HepG2 (cell line): ENCODE measurements around the gene HSD17B2. TPM values are rescaled to one million over a fixed set of nuclear protein-coding genes. Genes with fewer than 3 reads are reported as not detected.

Experiments used
- BRF2 ChIP-seq: sonication (generic); formaldehyde crosslinking; IDR thresholded peaks from 2 replicates; pipeline ENCODE4 v1.8.1; 2022; ENCODE audit warnings: mild to moderate bottlenecking, missing genetic modification reagents
- CHCHD3 ChIP-seq: sonication (generic); formaldehyde crosslinking; IDR thresholded peaks from 2 replicates; pipeline ENCODE4 v1.8.0; 2022; ENCODE audit warnings: mild to moderate bottlenecking, missing genetic modification reagents, moderate library complexity
- EZH2 ChIP-seq: conservative IDR thresholded peaks from 2 replicates; pipeline ENCODE4 v1.6.1; 2012; ENCODE audit warnings: mild to moderate bottlenecking, low read depth, low read length, moderate library complexity
- FOXC1 ChIP-seq: sonication (generic); formaldehyde crosslinking; IDR thresholded peaks from 2 replicates; pipeline ENCODE4 v1.8.0; 2022; ENCODE audit warnings: mild to moderate bottlenecking, missing genetic modification reagents, borderline replicate concordance
- NFKB2 ChIP-seq: sonication (generic); formaldehyde crosslinking; IDR thresholded peaks from 2 replicates; pipeline ENCODE4 v1.4.0; 2020; ENCODE audit warnings: missing genetic modification reagents, borderline replicate concordance
- PRDM10 ChIP-seq: sonication (generic); formaldehyde crosslinking; IDR thresholded peaks from 2 replicates; pipeline ENCODE4 v1.4.0; 2020; ENCODE audit warnings: low read depth, missing genetic modification reagents
- RBM39 ChIP-seq: fragments of 200-400 bp; formaldehyde crosslinking; IDR thresholded peaks from one replicate; pipeline ENCODE4 v1.6.1; 2018; ENCODE audit warnings: antibody characterized with exemption, mild to moderate bottlenecking, low read depth, low read length; ENCODE audit not compliant: poor library complexity, severe bottlenecking
- RELA ChIP-seq: sonication (generic); formaldehyde crosslinking; IDR thresholded peaks from 2 replicates; pipeline ENCODE4 v1.4.0; 2020; ENCODE audit warnings: missing genetic modification reagents
- SP1 ChIP-seq, 2 experiments: fragments of 450-650 bp in 1 of 2; sonication (generic) in 1 of 2; formaldehyde crosslinking in 1 of 2; IDR thresholded peaks; 2 replicates each; pipeline versions ENCODE4 v1.4.0 to v1.6.1; 2016 to 2020; ENCODE audit warnings: missing genetic modification reagents in 1 of 2
- SRY ChIP-seq: sonication (generic); formaldehyde crosslinking; IDR thresholded peaks from 2 replicates; pipeline ENCODE4 v1.8.0; 2022; ENCODE audit warnings: mild to moderate bottlenecking, missing genetic modification reagents
- TBX2 ChIP-seq: sonication (generic); formaldehyde crosslinking; IDR thresholded peaks from 2 replicates; pipeline ENCODE4 v1.5.0; 2020; ENCODE audit warnings: missing genetic modification reagents, mild to moderate bottlenecking, borderline replicate concordance
- ZBTB20 ChIP-seq: sonication (generic); formaldehyde crosslinking; IDR thresholded peaks from 2 replicates; pipeline ENCODE4 v1.8.1; 2023; ENCODE audit warnings: missing genetic modification reagents, low read depth, mild to moderate bottlenecking, borderline replicate concordance
- ZNF562 ChIP-seq: sonication (generic); formaldehyde crosslinking; IDR thresholded peaks from 2 replicates; pipeline ENCODE4 v1.8.0; 2022; ENCODE audit warnings: missing genetic modification reagents, borderline replicate concordance
- ZNF777 ChIP-seq: sonication (generic); formaldehyde crosslinking; IDR thresholded peaks from 2 replicates; pipeline ENCODE4 v1.4.0; 2020; ENCODE audit warnings: missing genetic modification reagents
- polyA plus RNA-seq, 8 experiments: library from polyadenylated mRNA; depleted of rRNA in 3 of 8; stranded (reverse) in 7 of 8; unstranded in 1 of 8; fragments of >200 nt; fragmentation: Illumina TruSeq in 4 of 8; extraction: Trizol in 4 of 8; gene quantifications; 2 replicates each; pipeline versions ENCODE4 v1.2.1 to v1.2.3, GENCODE V29; 2011 to 2016; ENCODE audit warnings: low read depth in 4 of 8, missing spikeins in 1 of 8, mixed read lengths in 1 of 8; ENCODE audit not compliant: insufficient read depth in 1 of 8
- total RNA-seq, 5 experiments: library from RNA; depleted of rRNA; stranded (reverse); fragments of >200 nt; fragmentation: Illumina TruSeq; extraction: Trizol; gene quantifications; 2 replicates each; pipeline ENCODE4 v1.2.3, GENCODE V29; 2016; ENCODE audit warnings: low read depth in 1 of 5
- TF ChIP-seq, protein P1 (sequence below): IDR thresholded peaks from 2 replicates; pipeline ENCODE4 v1.6.1; 2016; ENCODE audit warnings: missing genetic modification reagents, missing compliant biosample characterization
- TF ChIP-seq, protein P2 (sequence below): sonication (generic); formaldehyde crosslinking; IDR thresholded peaks from 2 replicates; pipeline ENCODE4 v1.4.0; 2020; ENCODE audit warnings: missing genetic modification reagents, borderline replicate concordance
- TF ChIP-seq, protein P3 (sequence below): sonication (generic); formaldehyde crosslinking; IDR thresholded peaks from 2 replicates; pipeline ENCODE4 v1.5.0; 2020; ENCODE audit warnings: mild to moderate bottlenecking, missing genetic modification reagents, borderline replicate concordance

Gene HSD17B2
- total and polyA plus RNA-seq, 2 of the 13 experiments (the other 11 are each of a cell fraction or from before 2014, with no cell fraction given), result 26.3 to 69.3 TPM

GRCh38 chr16:82055728-82056549 lies 20.9 kb downstream of the HSD17B2 start (continued):
- no peak for TF ChIP-seq SP1 (IDR thresholded peaks at IDR 0.05)
- no peak for TF ChIP-seq SP1 (CRISPR knock-in tag; IDR thresholded peaks at IDR 0.05)
- no peak for TF ChIP-seq FOXC1 (CRISPR knock-in tag)
- no peak for TF ChIP-seq RELA (CRISPR knock-in tag)
- no peak for TF ChIP-seq PRDM10 (CRISPR knock-in tag)
- no peak for TF ChIP-seq RBM39
- no peak for TF ChIP-seq ZBTB20 (CRISPR knock-in tag)
- TF ChIP-seq EZH2, result no peak
- TF ChIP-seq, protein P1, sequence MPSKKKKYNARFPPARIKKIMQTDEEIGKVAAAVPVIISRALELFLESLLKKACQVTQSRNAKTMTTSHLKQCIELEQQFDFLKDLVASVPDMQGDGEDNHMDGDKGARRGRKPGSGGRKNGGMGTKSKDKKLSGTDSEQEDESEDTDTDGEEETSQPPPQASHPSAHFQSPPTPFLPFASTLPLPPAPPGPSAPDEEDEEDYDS (CRISPR knock-in tag), result no peak
- no peak for TF ChIP-seq BRF2
- no peak for TF ChIP-seq CHCHD3 (CRISPR knock-in tag)
- no peak for TF ChIP-seq ZNF562 (CRISPR knock-in tag)
- no peak for TF ChIP-seq SRY
- no peak for TF ChIP-seq NFKB2 (CRISPR knock-in tag)
- no peak for TF ChIP-seq ZNF777 (CRISPR knock-in tag)
- TF ChIP-seq, protein P2, sequence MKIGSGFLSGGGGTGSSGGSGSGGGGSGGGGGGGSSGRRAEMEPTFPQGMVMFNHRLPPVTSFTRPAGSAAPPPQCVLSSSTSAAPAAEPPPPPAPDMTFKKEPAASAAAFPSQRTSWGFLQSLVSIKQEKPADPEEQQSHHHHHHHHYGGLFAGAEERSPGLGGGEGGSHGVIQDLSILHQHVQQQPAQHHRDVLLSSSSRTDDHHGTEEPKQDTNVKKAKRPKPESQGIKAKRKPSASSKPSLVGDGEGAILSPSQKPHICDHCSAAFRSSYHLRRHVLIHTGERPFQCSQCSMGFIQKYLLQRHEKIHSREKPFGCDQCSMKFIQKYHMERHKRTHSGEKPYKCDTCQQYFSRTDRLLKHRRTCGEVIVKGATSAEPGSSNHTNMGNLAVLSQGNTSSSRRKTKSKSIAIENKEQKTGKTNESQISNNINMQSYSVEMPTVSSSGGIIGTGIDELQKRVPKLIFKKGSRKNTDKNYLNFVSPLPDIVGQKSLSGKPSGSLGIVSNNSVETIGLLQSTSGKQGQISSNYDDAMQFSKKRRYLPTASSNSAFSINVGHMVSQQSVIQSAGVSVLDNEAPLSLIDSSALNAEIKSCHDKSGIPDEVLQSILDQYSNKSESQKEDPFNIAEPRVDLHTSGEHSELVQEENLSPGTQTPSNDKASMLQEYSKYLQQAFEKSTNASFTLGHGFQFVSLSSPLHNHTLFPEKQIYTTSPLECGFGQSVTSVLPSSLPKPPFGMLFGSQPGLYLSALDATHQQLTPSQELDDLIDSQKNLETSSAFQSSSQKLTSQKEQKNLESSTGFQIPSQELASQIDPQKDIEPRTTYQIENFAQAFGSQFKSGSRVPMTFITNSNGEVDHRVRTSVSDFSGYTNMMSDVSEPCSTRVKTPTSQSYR (CRISPR knock-in tag), result no peak
- peak; percentile 64 for TF ChIP-seq TBX2 (CRISPR knock-in tag)
- TF ChIP-seq, protein P3, sequence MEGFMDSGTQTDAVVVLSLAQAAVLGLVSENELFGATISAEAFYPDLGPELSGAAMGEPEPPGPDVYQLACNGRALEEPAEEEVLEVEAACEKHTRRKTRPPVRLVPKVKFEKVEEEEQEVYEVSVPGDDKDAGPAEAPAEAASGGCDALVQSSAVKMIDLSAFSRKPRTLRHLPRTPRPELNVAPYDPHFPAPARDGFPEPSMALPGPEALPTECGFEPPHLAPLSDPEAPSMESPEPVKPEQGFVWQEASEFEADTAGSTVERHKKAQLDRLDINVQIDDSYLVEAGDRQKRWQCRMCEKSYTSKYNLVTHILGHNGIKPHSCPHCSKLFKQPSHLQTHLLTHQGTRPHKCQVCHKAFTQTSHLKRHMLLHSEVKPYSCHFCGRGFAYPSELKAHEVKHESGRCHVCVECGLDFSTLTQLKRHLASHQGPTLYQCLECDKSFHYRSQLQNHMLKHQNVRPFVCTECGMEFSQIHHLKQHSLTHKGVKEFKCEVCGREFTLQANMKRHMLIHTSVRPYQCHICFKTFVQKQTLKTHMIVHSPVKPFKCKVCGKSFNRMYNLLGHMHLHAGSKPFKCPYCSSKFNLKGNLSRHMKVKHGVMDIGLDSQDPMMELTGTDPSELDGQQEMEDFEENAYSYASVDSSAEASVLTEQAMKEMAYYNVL (CRISPR knock-in tag), result no peak
